NCI-H460 (cell line): ENCODE measurements around the gene PRKD1. TPM values are rescaled to one million over a fixed set of nuclear protein-coding genes. Genes with fewer than 3 reads are reported as not detected.

ENCODE experiments used
- DNase-seq: peaks from one replicate; pipeline ENCODE4 v3.0.0-alpha.2; 2016; ENCODE audit warnings: low read depth; ENCODE audit errors: extremely low read depth
- total RNA-seq: library from RNA; depleted of rRNA; stranded (reverse); fragments of >200 nt; shearing (Covaris generic); gene quantifications from 2 replicates; pipeline ENCODE4 v1.2.3, GENCODE V29; 2014

Gene PRKD1
- total RNA-seq, 1 experiment from 2014 or later = 5.3 TPM

- no peak for DNase-seq
These were observed 297.0 kb downstream of the PRKD1 start for GRCh38 chr14:29630566-29631160.

DNA sequence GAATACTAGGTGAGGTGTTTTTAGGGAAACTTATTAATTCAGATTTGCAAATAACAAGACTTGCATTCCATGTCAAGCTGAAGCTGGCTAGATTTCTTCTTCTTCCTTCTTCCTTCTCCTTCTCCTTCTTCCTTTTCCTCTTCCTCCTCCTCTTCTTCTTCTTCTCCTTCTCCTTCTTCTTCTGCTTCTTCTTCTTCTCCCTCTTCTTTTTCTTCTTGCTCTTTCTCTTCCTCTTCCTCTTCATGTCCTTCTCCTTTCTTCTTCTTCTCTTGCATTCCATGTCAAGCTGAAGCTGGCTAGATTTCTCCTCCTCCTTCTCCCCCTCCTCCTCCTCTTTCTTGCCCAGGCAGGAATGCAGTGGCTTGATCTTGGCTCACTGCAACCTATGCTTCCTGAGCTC is 297.8 kb downstream of the PRKD1 start:
- no peak for DNase-seq

DNA sequence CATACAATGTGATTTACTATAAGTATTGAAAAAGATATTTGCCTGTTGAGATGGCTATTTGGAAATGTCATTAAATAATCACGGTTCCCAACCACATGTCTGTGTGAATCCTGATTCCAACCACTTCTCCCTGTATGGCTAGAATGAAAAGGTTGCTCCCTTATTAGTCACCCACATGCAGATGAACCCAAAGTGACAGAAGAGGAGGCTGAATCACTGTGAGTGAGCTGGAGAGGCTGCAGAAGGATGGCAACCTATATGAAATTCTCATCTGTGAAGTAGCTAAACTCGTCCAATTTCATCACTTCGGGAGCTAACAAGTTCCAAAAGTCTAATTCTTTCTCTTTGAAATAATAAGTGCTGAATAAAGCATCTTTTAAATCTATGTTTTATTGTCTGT is 300.5 kb downstream of the PRKD1 start:
- DNase-seq = peak; percentile 50

GRCh38 chr14:29618323-29619067 is 309.2 kb downstream of the PRKD1 start:
- no peak for DNase-seq

- DNase-seq = no peak
These were observed 310.7 kb downstream of the PRKD1 start for GRCh38 chr14:29616922-29617321.

GRCh38 chr14:29608861-29609260 is 318.8 kb downstream of the PRKD1 start:
- DNase-seq = no peak

DNA sequence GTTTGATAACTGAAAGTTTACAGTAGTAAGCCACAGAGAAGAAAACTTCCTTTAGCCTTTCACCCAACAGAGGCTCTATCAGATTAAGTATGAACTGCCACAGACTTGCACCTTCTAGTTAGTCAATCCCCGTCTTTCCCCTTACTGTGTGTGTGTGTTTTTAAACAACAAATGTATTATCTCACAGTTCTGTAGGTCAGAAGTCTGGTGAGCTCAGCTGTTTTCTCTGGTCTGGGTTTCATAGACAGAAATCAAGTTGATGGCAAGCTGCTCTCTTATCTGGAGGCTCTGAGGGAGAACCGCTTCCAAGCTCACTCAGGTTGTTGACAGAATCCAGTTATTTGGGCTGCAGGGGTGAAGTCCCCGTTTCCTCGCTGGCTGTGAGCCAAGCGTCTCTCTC is 320.5 kb downstream of the PRKD1 start:
- DNase-seq = no peak

GRCh38 chr14:29603696-29604095 is 324.0 kb downstream of the PRKD1 start:
- DNase-seq = no peak

- no peak for DNase-seq
These were observed 326.0 kb downstream of the PRKD1 start for GRCh38 chr14:29601616-29602015.

DNA sequence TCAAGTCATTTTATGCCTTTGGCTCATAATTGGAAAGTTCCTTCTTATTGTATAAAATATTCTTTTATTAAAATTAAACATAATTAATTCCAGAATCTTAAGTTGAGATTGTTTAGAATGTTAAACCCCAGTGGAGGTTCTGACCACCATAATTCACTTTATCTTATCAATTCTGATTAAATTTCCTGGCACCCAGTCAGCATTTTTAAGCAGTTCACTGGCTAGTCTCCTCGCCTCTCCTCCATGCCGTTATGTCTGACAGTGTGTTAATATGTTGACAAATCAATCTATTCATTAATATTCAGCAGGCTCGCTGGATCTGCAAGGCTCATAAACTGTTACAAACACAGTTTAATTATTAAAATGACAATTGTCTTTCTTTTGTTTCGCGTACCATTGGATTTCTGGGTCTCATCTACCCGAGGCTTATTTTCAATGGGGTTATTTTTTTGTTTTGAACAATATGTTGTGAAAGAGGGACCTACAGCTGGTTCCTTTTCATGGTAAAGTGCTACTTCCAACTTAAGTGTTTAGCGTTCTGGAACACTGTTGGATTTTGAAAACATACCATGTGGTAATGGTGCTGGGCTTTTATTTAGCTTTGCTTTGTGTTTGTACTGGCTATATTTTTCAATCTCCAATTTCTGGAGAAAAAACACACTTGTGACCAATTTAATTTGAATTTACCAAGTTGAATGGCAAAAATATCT is 339.7 kb downstream of the PRKD1 start:
- DNase-seq = no peak

DNA sequence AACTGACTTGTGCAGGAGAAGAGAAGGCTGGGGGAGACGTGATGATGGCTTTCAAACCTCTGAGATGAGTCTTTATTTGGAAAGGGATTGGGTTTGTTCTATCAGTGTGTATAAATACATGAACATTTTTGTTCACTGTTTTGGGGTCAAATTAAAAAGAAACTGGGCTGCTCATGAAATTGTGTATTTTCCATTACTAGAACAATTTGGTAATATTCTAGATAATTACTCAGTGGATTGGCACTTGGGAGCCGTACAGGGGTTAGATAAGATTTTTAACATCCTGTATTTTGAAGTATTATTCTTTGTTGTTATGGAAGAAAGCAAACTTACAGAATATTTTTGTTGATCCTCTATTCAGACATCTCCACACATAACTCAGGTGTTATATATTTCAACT is 340.6 kb downstream of the PRKD1 start:
- DNase-seq = no peak

GRCh38 chr14:29584992-29585391 is 342.7 kb downstream of the PRKD1 start:
- peak; percentile 13 for DNase-seq

DNA sequence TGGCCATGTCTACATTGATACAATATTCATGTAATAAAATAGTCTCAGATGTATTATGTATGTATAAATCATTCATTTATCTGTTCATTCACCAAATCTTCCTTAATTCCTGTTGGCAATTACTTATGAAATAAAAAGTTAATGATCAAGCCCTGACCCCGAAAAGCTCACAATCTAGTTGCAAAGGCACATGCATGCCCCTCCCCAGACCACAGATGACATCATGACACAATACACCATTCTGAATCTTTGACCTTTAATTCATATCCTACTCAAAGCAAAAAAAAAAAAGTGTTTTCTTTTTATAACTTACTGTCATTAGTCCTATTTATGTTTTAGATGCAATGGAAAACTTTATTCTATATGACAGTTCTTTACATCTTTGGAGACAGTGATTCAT is 346.9 kb downstream of the PRKD1 start:
- no peak for DNase-seq

GRCh38 chr14:29579838-29580237 is 347.8 kb downstream of the PRKD1 start:
- DNase-seq = no peak

DNA sequence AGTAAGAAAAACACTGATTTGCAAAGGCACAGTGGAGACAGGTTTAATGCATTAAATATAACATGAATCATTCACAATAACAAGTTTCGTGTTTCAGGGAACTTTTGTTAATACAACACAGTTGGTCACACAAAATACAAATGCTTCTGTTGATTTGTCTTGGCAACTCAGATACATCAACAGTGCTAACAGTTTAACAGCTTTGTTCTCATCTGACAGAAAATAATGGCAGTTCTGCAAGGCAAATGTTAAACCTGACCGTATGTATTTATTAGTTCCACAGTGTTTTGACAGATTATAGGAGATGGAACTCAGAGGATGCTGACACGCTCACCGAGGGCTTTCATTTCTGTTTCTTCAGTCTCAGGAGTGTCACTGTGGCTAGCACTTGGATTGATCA is 350.7 kb downstream of the PRKD1 start:
- no peak for DNase-seq

DNA sequence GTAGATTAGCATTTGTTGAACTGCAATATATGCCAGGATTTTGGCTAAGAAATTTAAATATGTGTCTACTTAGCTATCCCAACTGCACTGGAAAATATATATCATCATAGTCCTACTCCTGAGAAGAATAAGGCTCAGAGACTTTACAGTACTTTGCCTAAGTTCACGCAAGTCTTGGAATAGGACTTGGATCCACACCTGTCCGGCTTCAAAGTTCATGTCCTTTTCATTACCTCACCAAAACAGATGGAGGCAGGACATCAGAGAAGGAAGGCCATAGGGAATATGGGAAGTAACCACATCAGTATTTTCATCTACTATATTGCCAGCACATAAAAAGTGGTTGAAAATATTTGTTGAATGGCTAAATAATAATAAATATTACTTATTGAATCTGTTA is 358.5 kb downstream of the PRKD1 start:
- no peak for DNase-seq

- DNase-seq = no peak
These were observed 361.5 kb downstream of the PRKD1 start for GRCh38 chr14:29566194-29566593.

- DNase-seq = no peak
These were observed 369.1 kb downstream of the PRKD1 start for GRCh38 chr14:29558516-29558915.

DNA sequence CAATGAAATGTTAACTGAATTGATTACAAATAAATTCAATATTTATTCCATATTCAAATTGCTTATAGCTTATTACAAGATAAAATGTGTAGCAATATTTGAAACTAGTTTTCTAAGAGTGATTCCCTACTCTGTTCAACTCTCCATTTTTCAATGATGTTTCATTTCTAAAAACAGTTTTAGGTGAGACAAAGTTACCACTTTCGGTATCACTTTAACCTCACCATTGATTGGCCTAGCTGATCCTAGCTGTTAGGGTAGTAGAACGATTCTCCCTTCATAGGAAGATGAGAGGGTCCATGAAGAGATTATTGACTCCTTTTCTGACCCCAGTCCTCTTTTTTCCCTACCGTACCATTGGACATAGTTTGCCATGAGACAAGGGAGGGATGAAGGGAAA is 373.3 kb downstream of the PRKD1 start:
- no peak for DNase-seq

- no peak for DNase-seq
These were observed 374.2 kb downstream of the PRKD1 start for GRCh38 chr14:29553427-29553826.

DNA sequence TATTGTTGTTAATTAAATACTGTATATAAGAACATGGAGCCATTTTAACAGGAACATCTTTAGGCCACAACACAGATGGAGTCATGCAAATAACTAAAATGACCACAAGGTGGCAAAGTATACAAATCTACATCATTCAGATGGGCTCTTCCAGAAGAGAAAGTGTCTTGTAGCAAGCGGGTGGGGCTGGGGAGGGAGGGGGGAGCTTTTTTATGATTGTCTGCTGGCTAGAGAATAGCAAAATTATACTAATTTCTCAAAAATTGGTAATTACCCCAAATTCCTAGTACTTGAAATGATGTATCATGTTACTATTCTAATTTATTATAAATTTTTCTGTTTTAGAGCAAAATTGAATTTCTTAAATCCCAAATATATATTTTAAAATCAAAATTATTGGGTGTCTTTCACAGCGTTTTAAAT is 378.7 kb downstream of the PRKD1 start:
- peak; percentile 69 for DNase-seq

DNA sequence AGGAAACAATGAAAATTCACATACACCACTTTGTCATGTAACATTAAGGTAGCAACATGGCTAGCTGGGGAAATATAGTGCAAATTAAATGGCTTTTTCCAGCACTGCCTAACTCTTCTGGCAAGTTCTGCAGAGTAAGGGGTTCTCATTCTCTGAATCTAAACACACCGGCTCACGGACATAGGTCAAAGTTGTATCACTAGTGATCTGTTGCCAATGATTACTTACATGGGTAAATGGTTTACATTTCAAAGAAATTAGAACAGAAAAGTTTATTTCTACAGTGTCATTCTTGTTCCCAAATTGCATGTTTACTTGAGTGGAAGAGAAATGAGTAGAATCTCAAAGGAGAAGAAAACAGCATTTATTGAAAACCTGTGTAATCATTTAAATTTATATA is 381.9 kb downstream of the PRKD1 start:
- no peak for DNase-seq
